Activated CD4-positive, alpha-beta memory T cell treated with anti-CD3 and anti-CD28 coated beads, Interleukin-2, amount 10 ng/mL, durations not matched to agents 7 days and 5 days (primary cell): ENCODE results near the gene TRIM36. TPM values are rescaled to one million over a fixed set of nuclear protein-coding genes. Genes with fewer than 3 reads are reported as not detected.

Experiments used
- CTCF ChIA-PET: fragments of 350-600 bp; sonication (Branson Sonifier 250); formaldehyde crosslinking; loops from one replicate; lab custom pipeline; 2021; ENCODE audit warnings: antibody characterized with exemption, inconsistent platforms; lab: Charles Lee
- POLR2A ChIA-PET: fragments of 350-600 bp; sonication (Branson Sonifier 250); formaldehyde crosslinking; loops from one replicate; lab custom pipeline; 2021; ENCODE audit warnings: antibody characterized with exemption; lab: Charles Lee
- DNase-seq: peaks from one replicate; pipeline ENCODE4 v3.0.0-alpha.2; 2020
- H3K27ac Mint-ChIP-seq: one replicate; pipeline ENCODE4 v1.8.0; 2021; ENCODE audit warnings: mild to moderate bottlenecking, mixed read lengths
- H3K27me3 Mint-ChIP-seq: one replicate; pipeline ENCODE4 v1.8.0; 2021; ENCODE audit warnings: mixed read lengths
- H3K36me3 Mint-ChIP-seq: one replicate; pipeline ENCODE4 v1.8.0; 2021; ENCODE audit warnings: low read depth, mixed read lengths
- H3K4me1 Mint-ChIP-seq: one replicate; pipeline ENCODE4 v1.8.0; 2021; ENCODE audit warnings: mixed read lengths
- H3K4me3 Mint-ChIP-seq: one replicate; pipeline ENCODE4 v1.8.0; 2021; ENCODE audit warnings: mild to moderate bottlenecking, mixed read lengths
- H3K9me3 Mint-ChIP-seq: one replicate; pipeline ENCODE4 v1.8.0; 2021; ENCODE audit warnings: mixed read lengths
- total RNA-seq, 2 experiments: library from RNA; stranded (reverse); gene quantifications; one replicate each; pipeline ENCODE4 v1.2.3, GENCODE V29; 2021

Gene TRIM36
- total RNA-seq, 2 experiments from 2014 or later: 0.45 TPM; not detected in 1

DNA sequence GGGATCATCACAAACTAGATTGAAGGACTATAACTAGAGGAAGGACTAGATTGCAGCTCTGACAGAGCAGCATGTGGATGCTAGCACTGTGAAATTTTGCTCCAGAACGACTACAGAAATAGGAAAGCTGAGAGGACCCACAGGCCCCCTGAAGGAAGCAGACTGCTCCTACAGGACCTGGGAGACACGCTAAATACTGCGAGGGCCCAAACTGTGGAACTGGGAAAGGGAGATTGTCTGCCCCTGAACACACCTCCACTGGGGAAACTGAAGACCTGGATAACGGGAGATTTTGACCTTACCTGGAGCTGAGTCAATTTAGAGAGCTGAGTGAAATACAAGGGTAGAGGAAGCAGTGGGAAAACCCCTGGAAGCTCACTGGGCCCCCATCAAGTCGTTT lies 19.2 kb downstream of the TRIM36 start:
- H3K36me3 Mint-ChIP-seq: no peaks in the 10 kb centered on the region
- no peak for DNase-seq
- ChIA-PET POLR2A (no interaction called here), CTCF (no interaction called here)
- H3K9me3 Mint-ChIP-seq: peaks cover 7% of the 10 kb centered on the region
- H3K4me3 Mint-ChIP-seq: no peak overlapping the region
- no peaks in the 10 kb centered on the region for H3K4me1 Mint-ChIP-seq
- H3K27ac Mint-ChIP-seq: no peak overlapping the region
- peaks cover 22% of the 10 kb centered on the region for H3K27me3 Mint-ChIP-seq

DNA sequence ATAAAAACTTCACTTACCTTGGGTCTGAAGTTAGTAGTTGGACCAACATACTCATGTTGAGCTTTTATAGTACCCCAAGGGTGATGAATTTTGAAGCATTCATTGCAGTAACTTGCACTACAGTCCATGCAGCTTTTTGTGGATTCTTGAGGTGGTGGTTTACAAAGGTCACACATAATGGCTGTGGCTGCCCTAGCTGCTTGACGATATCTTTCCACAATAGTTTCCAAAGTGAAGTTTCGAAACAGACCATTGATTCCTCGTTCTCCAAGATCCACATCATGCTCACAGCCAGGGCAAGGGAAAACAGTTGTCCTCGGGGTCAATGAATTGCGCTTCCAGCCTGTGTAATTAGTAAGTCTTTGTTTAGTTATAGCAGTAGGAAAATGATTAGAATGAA lies 22.7 kb downstream of the TRIM36 start:
- Mint-ChIP-seq H3K4me3 (no peak overlapping the region), H3K9me3 (peaks cover 7% of the 10 kb centered on the region), H3K36me3 (no peaks in the 10 kb centered on the region), H3K27me3 (peaks cover 15% of the 10 kb centered on the region), H3K27ac (no peak overlapping the region), H3K4me1 (no peaks in the 10 kb centered on the region)
- no peak for DNase-seq
- ChIA-PET CTCF (no interaction called here), POLR2A (no interaction called here)

GRCh38 chr5:115136294-115136693 lies 33.4 kb downstream of the TRIM36 start:
- CTCF ChIA-PET: no interaction called here
- H3K4me3 Mint-ChIP-seq: no peak overlapping the region
- no peak overlapping the region for H3K27ac Mint-ChIP-seq
- POLR2A ChIA-PET: no interaction called here
- peaks cover 19% of the 10 kb centered on the region for H3K27me3 Mint-ChIP-seq
- no peaks in the 10 kb centered on the region for H3K4me1 Mint-ChIP-seq
- no peaks in the 10 kb centered on the region for H3K9me3 Mint-ChIP-seq
- no peak for DNase-seq
- no peaks in the 10 kb centered on the region for H3K36me3 Mint-ChIP-seq

DNA sequence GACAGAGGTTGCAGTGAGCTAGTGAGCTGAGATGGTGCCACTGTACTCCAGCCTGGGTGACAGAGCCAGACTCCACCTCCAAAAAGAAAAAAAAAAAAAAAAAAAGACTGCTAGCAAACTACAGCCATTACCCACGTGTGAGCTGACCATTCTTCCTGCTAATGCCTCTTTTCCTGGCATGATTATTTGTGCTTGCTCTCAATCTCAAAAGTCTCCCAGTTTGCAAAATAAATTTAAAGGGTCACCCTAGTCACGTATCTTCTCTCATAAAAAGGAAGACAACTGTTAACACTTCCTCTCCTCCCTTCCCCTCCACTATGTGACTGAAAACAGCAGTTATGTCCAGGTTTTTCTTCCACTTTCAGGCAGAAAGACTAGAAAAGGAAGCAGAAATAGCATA lies 37.2 kb downstream of the TRIM36 start:
- ChIA-PET CTCF (interaction anchor here (1.2 kb wide), 1 partner anchor 34 kb away, joined by 3 read pairs; no protein-coding TSS in a partner anchor), POLR2A (no interaction called here)
- Mint-ChIP-seq H3K4me1 (no peaks in the 10 kb centered on the region), H3K27me3 (peaks cover 16% of the 10 kb centered on the region), H3K9me3 (no peaks in the 10 kb centered on the region), H3K36me3 (no peaks in the 10 kb centered on the region), H3K4me3 (no peak overlapping the region), H3K27ac (no peak overlapping the region)
- DNase-seq: no peak

- ChIA-PET POLR2A (no interaction called here), CTCF (no interaction called here)
- H3K4me1 Mint-ChIP-seq: no peaks in the 10 kb centered on the region
- no peak overlapping the region for H3K27ac Mint-ChIP-seq
- no peak overlapping the region for H3K4me3 Mint-ChIP-seq
- H3K36me3 Mint-ChIP-seq: no peaks in the 10 kb centered on the region
- no peak for DNase-seq
- H3K9me3 Mint-ChIP-seq: no peaks in the 10 kb centered on the region
- H3K27me3 Mint-ChIP-seq: peaks cover 4% of the 10 kb centered on the region
These were observed 43.4 kb downstream of the TRIM36 start for GRCh38 chr5:115126303-115126702.

GRCh38 chr5:115124741-115125140 lies 45.0 kb downstream of the TRIM36 start:
- no peak overlapping the region for H3K4me3 Mint-ChIP-seq
- H3K27ac Mint-ChIP-seq: no peak overlapping the region
- POLR2A ChIA-PET: no interaction called here
- CTCF ChIA-PET: no interaction called here
- DNase-seq: no peak
- peaks cover 12% of the 10 kb centered on the region for H3K27me3 Mint-ChIP-seq
- no peaks in the 10 kb centered on the region for H3K36me3 Mint-ChIP-seq
- H3K4me1 Mint-ChIP-seq: no peaks in the 10 kb centered on the region
- no peaks in the 10 kb centered on the region for H3K9me3 Mint-ChIP-seq

DNA sequence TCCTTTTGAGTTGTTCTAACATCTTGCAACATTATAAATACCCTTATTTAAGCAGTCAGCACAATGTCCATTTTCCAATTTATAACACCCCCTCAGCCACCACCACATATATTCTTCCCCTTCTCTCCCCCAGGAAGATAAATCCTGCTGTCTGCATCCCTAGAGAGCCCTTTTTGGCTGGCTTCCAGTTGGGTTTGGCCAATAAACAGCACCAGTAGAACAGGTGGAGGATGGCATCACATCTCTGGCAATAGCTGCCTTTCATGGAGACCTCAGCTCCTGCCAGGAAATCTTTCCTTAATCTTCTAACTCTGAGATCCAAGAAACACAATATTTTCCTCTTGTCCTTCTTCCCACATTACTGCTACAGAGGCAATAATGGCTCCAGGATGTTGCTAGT lies 53.7 kb downstream of the TRIM36 start:
- Mint-ChIP-seq H3K4me3 (no peak overlapping the region), H3K27ac (no peak overlapping the region), H3K9me3 (no peaks in the 10 kb centered on the region), H3K27me3 (peaks cover 30% of the 10 kb centered on the region), H3K36me3 (no peaks in the 10 kb centered on the region), H3K4me1 (no peaks in the 10 kb centered on the region)
- no peak for DNase-seq
- ChIA-PET POLR2A (no interaction called here), CTCF (no interaction called here)

GRCh38 chr5:115109840-115110239 lies 59.9 kb downstream of the TRIM36 start:
- H3K27ac Mint-ChIP-seq: no peak overlapping the region
- ChIA-PET CTCF (no interaction called here), POLR2A (no interaction called here)
- DNase-seq: no peak
- H3K4me1 Mint-ChIP-seq: no peaks in the 10 kb centered on the region
- H3K4me3 Mint-ChIP-seq: no peak overlapping the region
- H3K9me3 Mint-ChIP-seq: no peaks in the 10 kb centered on the region
- peaks cover 33% of the 10 kb centered on the region for H3K27me3 Mint-ChIP-seq
- no peaks in the 10 kb centered on the region for H3K36me3 Mint-ChIP-seq

DNA sequence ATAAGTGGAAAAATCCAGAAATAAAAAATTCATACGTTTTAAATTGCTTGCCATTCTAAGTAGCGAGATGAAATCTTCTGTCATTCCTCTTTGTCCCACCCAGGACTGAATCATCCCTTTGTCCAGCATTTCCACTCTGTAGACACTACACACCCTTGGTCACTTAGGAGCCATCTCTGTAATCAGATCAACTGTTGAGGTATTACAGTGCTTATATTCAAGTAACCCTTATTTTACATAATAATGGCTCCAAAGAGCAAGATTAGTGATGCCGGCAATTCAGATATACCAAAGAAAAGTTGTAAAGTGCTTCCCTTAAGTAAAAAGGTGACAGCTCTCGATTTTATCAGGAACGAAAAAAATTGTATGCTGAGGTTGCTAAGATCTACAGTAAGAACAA lies 60.4 kb downstream of the TRIM36 start:
- DNase-seq: no peak
- H3K27ac Mint-ChIP-seq: no peak overlapping the region
- peaks cover 33% of the 10 kb centered on the region for H3K27me3 Mint-ChIP-seq
- H3K9me3 Mint-ChIP-seq: no peaks in the 10 kb centered on the region
- H3K4me3 Mint-ChIP-seq: no peak overlapping the region
- ChIA-PET CTCF (no interaction called here), POLR2A (no interaction called here)
- H3K4me1 Mint-ChIP-seq: no peaks in the 10 kb centered on the region
- H3K36me3 Mint-ChIP-seq: no peaks in the 10 kb centered on the region

DNA sequence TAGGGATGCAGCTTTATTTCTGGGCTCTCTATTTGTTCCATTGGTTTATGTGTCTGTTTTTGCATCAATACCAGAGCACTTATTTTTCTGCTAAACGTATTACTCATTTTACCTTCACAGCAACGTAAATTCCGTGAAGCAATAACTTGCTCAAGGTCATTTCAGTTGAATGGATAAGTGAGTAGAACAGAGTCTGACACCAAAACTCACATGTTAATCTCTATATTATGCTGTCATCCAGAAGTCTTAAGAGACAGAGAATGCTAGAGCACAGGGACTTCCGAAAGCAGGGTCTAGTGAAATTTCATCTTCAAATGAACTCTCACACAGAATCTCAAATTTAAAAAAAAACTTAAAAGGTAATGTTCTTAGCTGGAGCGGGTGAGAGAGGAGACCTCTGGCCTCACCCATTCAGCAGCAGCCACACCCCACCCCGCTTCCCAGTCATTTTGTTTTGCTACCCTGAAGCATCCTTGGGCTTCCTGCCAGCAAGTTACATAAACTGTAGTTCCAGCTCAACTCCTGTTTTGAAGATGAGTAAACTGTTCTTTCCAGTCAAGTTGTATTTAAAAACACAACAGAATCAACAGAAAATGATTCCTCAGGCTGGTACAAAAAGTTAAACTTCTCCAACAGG lies 69.3 kb downstream of the TRIM36 start:
- peaks cover 15% of the 10 kb centered on the region for H3K27me3 Mint-ChIP-seq
- no peaks in the 10 kb centered on the region for H3K9me3 Mint-ChIP-seq
- ChIA-PET POLR2A (no interaction called here), CTCF (no interaction called here)
- no peak overlapping the region for H3K27ac Mint-ChIP-seq
- no peaks in the 10 kb centered on the region for H3K36me3 Mint-ChIP-seq
- DNase-seq: no peak
- H3K4me1 Mint-ChIP-seq: no peaks in the 10 kb centered on the region
- H3K4me3 Mint-ChIP-seq: no peak overlapping the region

GRCh38 chr5:115098041-115098702 lies 71.5 kb downstream of the TRIM36 start:
- CTCF ChIA-PET: interaction anchor here (0.6 to 4.7 kb wide), 13 partner anchors 8 to 494 kb away, joined by 3 to 52 read pairs (median 3); partner anchors contain the start of gene TRIM36
- Mint-ChIP-seq H3K9me3 (no peaks in the 10 kb centered on the region), H3K4me3 (no peak overlapping the region)

GRCh38 chr5:115097236-115097635 lies 72.5 kb downstream of the TRIM36 start:
- Mint-ChIP-seq H3K27me3 (peaks cover 14% of the 10 kb centered on the region), H3K36me3 (no peaks in the 10 kb centered on the region), H3K4me1 (no peaks in the 10 kb centered on the region), H3K4me3 (no peak overlapping the region), H3K27ac (no peak overlapping the region), H3K9me3 (no peaks in the 10 kb centered on the region)
- ChIA-PET POLR2A (no interaction called here), CTCF (interaction anchor here (0.7 to 4.7 kb wide), 9 partner anchors 7 to 280 kb away, joined by 3 to 52 read pairs (median 3); partner anchors contain the start of gene TRIM36)
- DNase-seq: no peak

More at GRCh38 chr5:115098041-115098702, 71.5 kb downstream of the TRIM36 start:
- Mint-ChIP-seq H3K36me3 (no peaks in the 10 kb centered on the region), H3K27me3 (peaks cover 17% of the 10 kb centered on the region), H3K4me1 (no peaks in the 10 kb centered on the region), H3K27ac (no peak overlapping the region)
- peak; percentile 31 for DNase-seq
- POLR2A ChIA-PET: no interaction called here

DNA sequence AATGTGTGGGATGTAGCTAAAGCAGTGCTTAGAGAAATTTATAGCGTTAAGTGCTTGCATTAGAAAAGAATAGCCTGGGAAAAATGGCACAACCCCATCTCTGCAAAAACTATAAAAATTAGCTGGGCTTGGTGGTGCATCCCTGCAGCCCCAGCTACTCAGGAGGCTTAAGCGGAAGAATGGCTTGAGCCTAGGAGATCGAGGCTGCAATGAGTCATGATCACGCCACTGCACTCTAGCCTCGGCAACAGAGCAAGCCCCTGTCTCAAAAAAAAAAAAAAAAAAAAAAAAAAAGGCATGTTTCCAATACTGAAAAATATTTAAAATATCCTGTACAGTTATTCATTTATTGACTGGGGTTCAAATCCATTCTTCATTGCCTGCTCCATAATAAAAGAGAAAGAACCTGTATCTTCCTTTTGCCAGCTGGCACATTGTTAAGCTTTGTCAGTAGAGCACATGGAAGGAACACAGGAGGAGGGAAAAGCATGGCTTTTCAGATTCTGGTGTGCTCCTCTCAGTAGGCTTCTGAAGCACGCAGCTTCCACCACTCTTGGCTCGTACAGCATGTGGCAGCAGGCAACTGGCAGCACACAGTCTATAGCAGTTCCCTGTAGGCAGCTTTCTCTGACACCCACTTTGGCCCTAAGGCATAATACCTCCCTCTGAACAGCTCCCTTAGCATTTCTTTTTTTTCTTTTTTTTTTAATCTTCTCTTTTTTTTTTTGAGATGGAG lies 73.5 kb downstream of the TRIM36 start:
- Mint-ChIP-seq H3K36me3 (no peaks in the 10 kb centered on the region), H3K9me3 (no peaks in the 10 kb centered on the region), H3K27me3 (peaks cover 14% of the 10 kb centered on the region), H3K4me3 (no peak overlapping the region), H3K27ac (no peak overlapping the region), H3K4me1 (no peaks in the 10 kb centered on the region)
- DNase-seq: no peak
- CTCF ChIA-PET: interaction anchor here (0.7 to 4.7 kb wide), 4 partner anchors 37 to 479 kb away, joined by 3 to 52 read pairs (median 3); no protein-coding TSS in a partner anchor
- POLR2A ChIA-PET: no interaction called here
